Transverse colon (tissue), 4 donors: ENCODE results near the gene VWA8.

Experiments used
- CTCF ChIP-seq, 5 experiments: fragments of 200-600 bp in 3 of 5; fragments of 450-650 bp in 2 of 5; sonication (generic) in 3 of 5; IDR thresholded peaks; 1 replicate in 2 of 5; 2 replicates in 3 of 5; pipeline ENCODE4 v1.5.1; 2016 to 2017; ENCODE audit warnings: antibody characterized with exemption in 5 of 5, inconsistent platforms in 3 of 5, mild to moderate bottlenecking in 2 of 5, moderate library complexity in 1 of 5
- POLR2A ChIP-seq: fragments of 450-650 bp; IDR thresholded peaks from one replicate; pipeline ENCODE4 v1.6.1; 2016; ENCODE audit warnings: antibody characterized with exemption, mild to moderate bottlenecking, moderate library complexity
- POLR2AphosphoS5 ChIP-seq, 3 donors: sonication (generic); formaldehyde crosslinking; IDR thresholded peaks; one replicate each; pipeline ENCODE4 v1.6.1; 2016; ENCODE audit warnings: antibody characterized with exemption in 3 of 3

- TF ChIP-seq CTCF (IDR thresholded peaks at IDR 0.05) (no peak), POLR2AphosphoS5 (IDR thresholded peaks at IDR 0.05) (no peak), POLR2A (no peak)
Measured at GRCh38 chr13:41848435-41849255, 112.3 kb downstream of the VWA8 start.
